Measurements from ENCODE around the gene CDH23. TPM values are rescaled to one million over a fixed set of nuclear protein-coding genes. Genes with fewer than 3 reads are reported as not detected.

Gene CDH23
- total RNA-seq, 3 donors from 2014 or later, result 1.8 to 3.6 (median 3.0) TPM

DNA sequence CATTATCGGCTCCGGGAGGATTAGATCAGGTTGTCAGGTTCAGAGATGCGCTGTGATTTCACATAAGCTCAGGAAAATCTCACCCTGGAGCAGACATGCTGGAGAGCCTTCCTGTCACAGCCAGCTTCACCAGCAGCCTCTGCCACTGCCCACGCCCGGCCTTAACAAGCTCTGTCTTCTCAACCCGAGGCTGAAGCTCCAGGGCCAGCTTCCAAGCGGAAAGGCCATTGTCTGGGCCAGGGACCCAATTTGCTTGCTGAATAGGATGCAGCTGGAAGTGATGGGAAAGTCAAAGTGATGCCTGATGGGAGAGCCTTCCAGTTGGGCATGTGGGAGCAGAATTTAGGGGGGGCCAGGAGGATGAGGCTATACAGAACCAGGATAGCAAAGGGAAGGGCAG is 286.6 kb downstream of the CDH23 start:
- H3K4me3 ChIP-seq, result no peak overlapping the region
- no peaks in the 10 kb centered on the region for H3K36me3 ChIP-seq (ENCODE audit: low read depth)
- no peaks in the 10 kb centered on the region for H3K9me3 ChIP-seq
- intact Hi-C loops (cut with DNase I, micrococcal nuclease), result no loop called here
- DNase-seq, result no peak
- ATAC-seq, result no peak
- H3K4me1 ChIP-seq (ENCODE audit: low read depth), result no peaks in the 10 kb centered on the region
- TF ChIP-seq, protein P1, sequence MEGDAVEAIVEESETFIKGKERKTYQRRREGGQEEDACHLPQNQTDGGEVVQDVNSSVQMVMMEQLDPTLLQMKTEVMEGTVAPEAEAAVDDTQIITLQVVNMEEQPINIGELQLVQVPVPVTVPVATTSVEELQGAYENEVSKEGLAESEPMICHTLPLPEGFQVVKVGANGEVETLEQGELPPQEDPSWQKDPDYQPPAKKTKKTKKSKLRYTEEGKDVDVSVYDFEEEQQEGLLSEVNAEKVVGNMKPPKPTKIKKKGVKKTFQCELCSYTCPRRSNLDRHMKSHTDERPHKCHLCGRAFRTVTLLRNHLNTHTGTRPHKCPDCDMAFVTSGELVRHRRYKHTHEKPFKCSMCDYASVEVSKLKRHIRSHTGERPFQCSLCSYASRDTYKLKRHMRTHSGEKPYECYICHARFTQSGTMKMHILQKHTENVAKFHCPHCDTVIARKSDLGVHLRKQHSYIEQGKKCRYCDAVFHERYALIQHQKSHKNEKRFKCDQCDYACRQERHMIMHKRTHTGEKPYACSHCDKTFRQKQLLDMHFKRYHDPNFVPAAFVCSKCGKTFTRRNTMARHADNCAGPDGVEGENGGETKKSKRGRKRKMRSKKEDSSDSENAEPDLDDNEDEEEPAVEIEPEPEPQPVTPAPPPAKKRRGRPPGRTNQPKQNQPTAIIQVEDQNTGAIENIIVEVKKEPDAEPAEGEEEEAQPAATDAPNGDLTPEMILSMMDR (IDR thresholded peaks at IDR 0.05), result no peak

DNA sequence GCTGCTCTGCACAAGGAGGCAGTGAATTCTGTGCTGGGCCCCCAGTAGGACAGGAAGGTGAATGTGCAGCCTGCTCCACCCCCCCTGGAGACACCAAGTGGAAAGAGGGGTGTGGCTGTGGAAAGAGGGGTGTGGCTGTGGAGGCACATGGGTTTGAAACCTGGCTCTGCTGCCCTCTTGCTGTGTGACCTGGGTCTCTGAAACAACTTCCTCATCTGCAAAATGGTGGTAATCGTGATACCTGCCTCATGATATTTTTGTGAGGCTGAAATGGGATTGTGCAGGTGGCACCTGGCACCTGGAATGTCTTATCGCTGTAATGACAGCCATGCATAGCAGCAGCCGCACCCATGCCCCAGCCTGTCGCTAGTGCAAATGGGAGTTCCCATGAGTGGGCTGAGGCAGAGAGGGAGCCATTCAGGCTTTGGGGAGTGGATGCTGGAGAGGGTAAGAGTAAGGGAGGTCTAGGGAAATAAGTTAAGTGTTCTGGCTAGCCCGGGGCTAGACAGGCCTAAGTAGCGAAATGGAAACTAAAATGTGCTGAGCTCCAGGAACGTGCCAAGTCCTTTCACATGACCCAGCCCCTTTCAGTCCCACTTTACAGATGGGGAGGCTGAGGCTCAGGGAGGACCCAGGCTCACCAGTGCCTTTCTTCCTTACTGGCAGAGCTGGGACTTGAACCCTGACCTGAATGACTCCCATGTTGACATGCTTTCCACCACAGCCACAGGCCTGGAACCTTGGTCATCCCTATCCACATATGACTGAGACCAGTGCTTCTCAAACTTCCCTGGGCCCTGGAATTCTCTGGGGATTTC is 287.8 kb downstream of the CDH23 start:
- Histone ChIP-seq H3K4me1 (ENCODE audit: low read depth) (no peaks in the 10 kb centered on the region), H3K36me3 (ENCODE audit: low read depth) (no peaks in the 10 kb centered on the region), H3K9me3 (no peaks in the 10 kb centered on the region), H3K4me3 (no peak overlapping the region)
- TF ChIP-seq, protein P1 (IDR thresholded peaks at IDR 0.05), result no peak
- intact Hi-C loops (cut with DNase I, micrococcal nuclease), result no loop called here
- ATAC-seq (peak; percentile 74), DNase-seq (peak in 1 of 3 donors; percentile 48)

DNA sequence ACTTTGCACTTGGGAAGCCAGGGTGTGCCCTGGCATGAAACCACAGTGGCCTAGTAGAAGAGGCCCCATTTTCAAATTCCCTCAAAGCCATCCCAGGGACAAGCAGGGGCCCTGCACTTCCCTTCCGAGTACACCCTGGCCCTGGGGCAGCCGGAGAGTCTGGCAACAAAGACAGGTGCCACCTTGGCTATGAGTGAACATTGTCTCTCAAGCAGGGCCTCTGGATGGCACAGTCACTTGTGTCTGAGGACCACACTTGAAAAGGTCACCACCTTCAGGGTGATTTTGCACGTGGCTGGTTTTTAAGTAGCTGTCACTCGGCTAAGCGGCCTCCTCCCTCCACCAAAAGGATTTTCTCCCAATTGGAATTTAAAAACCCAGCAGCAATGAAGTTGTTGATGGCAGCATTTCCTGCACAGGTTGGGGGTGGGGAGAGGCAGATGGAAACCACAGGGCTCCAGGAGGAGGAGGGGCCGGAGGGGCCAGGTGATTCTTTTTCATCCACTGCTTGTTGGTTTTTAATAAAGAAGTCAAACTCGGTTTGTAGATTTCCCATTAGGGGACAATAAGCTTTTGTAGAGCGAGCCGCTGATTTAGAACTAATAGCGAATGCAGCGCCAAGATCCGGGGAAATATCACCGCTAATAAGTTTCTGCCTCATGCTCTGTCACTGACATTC is 289.0 kb downstream of the CDH23 start:
- TF ChIP-seq, protein P1 (IDR thresholded peaks at IDR 0.05), result no peak
- DNase-seq, result no peak
- Histone ChIP-seq H3K9me3 (no peaks in the 10 kb centered on the region), H3K4me3 (no peak overlapping the region), H3K4me1 (ENCODE audit: low read depth) (no peaks in the 10 kb centered on the region), H3K36me3 (ENCODE audit: low read depth) (no peaks in the 10 kb centered on the region)
- intact Hi-C loops (cut with DNase I, micrococcal nuclease), result no loop called here
- ATAC-seq, result no peak

DNA sequence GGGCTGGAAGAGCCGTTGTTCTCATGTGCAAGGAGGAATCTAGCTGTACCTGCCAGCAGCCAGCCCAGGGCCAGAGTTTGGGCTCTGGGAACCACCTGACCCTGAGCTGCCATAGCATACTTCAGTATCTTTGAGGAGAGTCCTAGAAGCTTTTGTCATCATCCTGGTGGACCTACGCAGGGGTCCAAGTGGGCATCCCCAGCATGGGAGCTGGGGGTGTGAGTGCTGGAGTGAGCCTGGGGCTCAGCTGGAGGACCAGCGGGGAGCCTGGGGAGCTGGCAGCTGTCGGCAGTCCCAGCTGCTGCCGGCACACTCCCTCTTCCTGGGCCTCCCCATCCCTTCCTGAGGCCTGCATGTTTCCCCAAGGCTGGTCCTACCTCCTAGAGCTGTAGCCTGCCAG is 290.4 kb downstream of the CDH23 start:
- H3K4me1 ChIP-seq (ENCODE audit: low read depth), result no peaks in the 10 kb centered on the region
- intact Hi-C loops (cut with DNase I, micrococcal nuclease), result no loop called here
- TF ChIP-seq, protein P1 (IDR thresholded peaks at IDR 0.05), result no peak
- no peak for ATAC-seq
- H3K4me3 ChIP-seq, result no peak overlapping the region
- no peaks in the 10 kb centered on the region for H3K36me3 ChIP-seq (ENCODE audit: low read depth)
- H3K9me3 ChIP-seq, result no peaks in the 10 kb centered on the region
- no peak for DNase-seq

DNA sequence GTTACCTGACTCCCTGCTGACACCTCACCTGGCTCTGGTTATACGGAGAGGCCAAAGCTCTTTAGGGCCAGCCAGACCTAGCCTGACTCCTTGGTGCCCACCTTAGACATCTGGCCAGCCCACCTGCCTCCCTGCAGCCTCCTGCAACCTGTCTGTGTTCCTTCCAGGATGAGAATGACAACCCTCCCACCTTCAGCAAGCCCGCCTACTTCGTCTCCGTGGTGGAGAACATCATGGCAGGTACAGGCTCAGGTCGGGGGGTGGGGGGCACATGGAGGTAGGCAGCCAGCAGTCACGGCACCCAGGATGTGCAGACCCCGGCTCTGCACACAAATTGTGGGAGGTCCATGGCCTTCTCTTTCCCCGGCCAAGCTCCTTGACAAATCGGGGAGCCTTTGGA is 290.8 kb downstream of the CDH23 start:
- no peak for ATAC-seq
- TF ChIP-seq, protein P1 (IDR thresholded peaks at IDR 0.05), result no peak
- Histone ChIP-seq H3K36me3 (ENCODE audit: low read depth) (no peaks in the 10 kb centered on the region), H3K9me3 (no peaks in the 10 kb centered on the region), H3K4me1 (ENCODE audit: low read depth) (no peaks in the 10 kb centered on the region), H3K4me3 (no peak overlapping the region)
- DNase-seq, result no peak
- intact Hi-C loops (cut with DNase I, micrococcal nuclease), result no loop called here
